ENCODE data around the gene DLAT. TPM values are rescaled to one million over a fixed set of nuclear protein-coding genes. Genes with fewer than 3 reads are reported as not detected.
"Not testable (repeated sequence)": the region's sequence is repeated elsewhere in the genome, so short reads cannot be mapped to it uniquely, and the experiment has no call there.

The DLAT gene
- total RNA-seq, 2 donors from 2014 or later, result 15.6 to 15.9 TPM

- Histone ChIP-seq H3K4me1 (ENCODE audit: control insufficient read depth in 1 of 2, low read depth in 2 of 2) (peaks cover 9 to 11% of the 10 kb centered on the region in 2 donors), H3K4me3 (no peak overlapping the region), H3K36me3 (peaks cover 11% of the 10 kb centered on the region), H3K27me3 (replicated peaks; ENCODE audit: insufficient read depth) (no peaks in the 10 kb centered on the region), H3K9me3 (no peaks in the 10 kb centered on the region), H3K27ac (no peak overlapping the region)
- no peak for ATAC-seq (ENCODE audit: insufficient number of reproducible peaks, low FRiP score, low read depth)
- no peak for TF ChIP-seq CTCF (IDR thresholded peaks at IDR 0.05)
- no peak for DNase-seq (ENCODE audit: low spot score)
Observed at GRCh38 chr11:112044961-112045360, 19.8 kb downstream of the DLAT start.

GRCh38 chr11:112046647-112047046 is 21.4 kb downstream of the DLAT start:
- H3K27me3 ChIP-seq (replicated peaks; ENCODE audit: insufficient read depth); H3K9me3 ChIP-seq; ATAC-seq (ENCODE audit: insufficient number of reproducible peaks, low FRiP score, low read depth); H3K27ac ChIP-seq; H3K4me3 ChIP-seq; DNase-seq (ENCODE audit: low spot score): not testable (repeated sequence)
- Histone ChIP-seq H3K4me1 (ENCODE audit: control insufficient read depth in 1 of 2, low read depth in 2 of 2) (peaks cover 9 to 11% of the 10 kb centered on the region in 2 donors), H3K36me3 (peaks cover 10% of the 10 kb centered on the region)

- DNase-seq (ENCODE audit: low spot score); H3K9me3 ChIP-seq; ATAC-seq (ENCODE audit: insufficient number of reproducible peaks, low FRiP score, low read depth); H3K27me3 ChIP-seq (replicated peaks; ENCODE audit: insufficient read depth); H3K4me3 ChIP-seq: not testable (repeated sequence)
- Histone ChIP-seq H3K4me1 (ENCODE audit: control insufficient read depth in 1 of 2, low read depth in 2 of 2) (peaks cover 9 to 11% of the 10 kb centered on the region in 2 donors), H3K27ac (peak overlapping the region in 1 of 2 donors; percentile 67), H3K36me3 (peaks cover 24% of the 10 kb centered on the region)
Observed at GRCh38 chr11:112048256-112048655, 23.0 kb downstream of the DLAT start.

GRCh38 chr11:112049777-112050176 is 24.6 kb downstream of the DLAT start:
- no peak for TF ChIP-seq CTCF (IDR thresholded peaks at IDR 0.05)
- Histone ChIP-seq H3K27ac (no peak overlapping the region), H3K4me1 (ENCODE audit: control insufficient read depth in 1 of 2, low read depth in 2 of 2) (peaks cover 9 to 11% of the 10 kb centered on the region in 2 donors), H3K36me3 (peaks cover 27% of the 10 kb centered on the region), H3K4me3 (no peak overlapping the region), H3K27me3 (replicated peaks; ENCODE audit: insufficient read depth) (no peaks in the 10 kb centered on the region), H3K9me3 (no peaks in the 10 kb centered on the region)
- ATAC-seq (ENCODE audit: insufficient number of reproducible peaks, low FRiP score, low read depth) (no peak), DNase-seq (ENCODE audit: low spot score) (no peak)

GRCh38 chr11:112050721-112051120 is 25.5 kb downstream of the DLAT start:
- Histone ChIP-seq H3K36me3 (peaks cover 24% of the 10 kb centered on the region), H3K27ac (no peak overlapping the region), H3K4me1 (ENCODE audit: control insufficient read depth in 1 of 2, low read depth in 2 of 2) (peaks cover 9 to 11% of the 10 kb centered on the region in 2 donors), H3K4me3 (no peak overlapping the region), H3K9me3 (no peaks in the 10 kb centered on the region), H3K27me3 (replicated peaks; ENCODE audit: insufficient read depth) (no peaks in the 10 kb centered on the region)
- no peak for TF ChIP-seq CTCF (IDR thresholded peaks at IDR 0.05)
- no peak for DNase-seq (ENCODE audit: low spot score)
- no peak for ATAC-seq (ENCODE audit: insufficient number of reproducible peaks, low FRiP score, low read depth)

- Histone ChIP-seq H3K4me1 (ENCODE audit: control insufficient read depth in 1 of 2, low read depth in 2 of 2) (peaks cover 9 to 11% of the 10 kb centered on the region in 2 donors), H3K9me3 (no peaks in the 10 kb centered on the region), H3K27ac (no peak overlapping the region), H3K4me3 (no peak overlapping the region), H3K36me3 (peaks cover 24% of the 10 kb centered on the region), H3K27me3 (replicated peaks; ENCODE audit: insufficient read depth) (no peaks in the 10 kb centered on the region)
- no peak for DNase-seq (ENCODE audit: low spot score)
- TF ChIP-seq CTCF (IDR thresholded peaks at IDR 0.05), result no peak
- ATAC-seq (ENCODE audit: insufficient number of reproducible peaks, low FRiP score, low read depth), result no peak
Observed at GRCh38 chr11:112051768-112052167, 26.6 kb downstream of the DLAT start.
